Fibroblast of lung (primary cell): Measurements from ENCODE around the gene CAMTA1.

Experiments
- EZH2 ChIP-seq: IDR thresholded peaks from 2 replicates; pipeline ENCODE4 v1.5.1; 2012; ENCODE audit warnings: low read length, control low read depth, mild to moderate bottlenecking; ENCODE audit errors: missing control alignments
- TF ChIP-seq, protein P1 (sequence below), 2 donors: IDR thresholded peaks in 1 of 2; conservative IDR thresholded peaks in 1 of 2; 1 replicate in 1 of 2; 2 replicates in 1 of 2; pipeline ENCODE4 v1.5.1; 2011 to 2012; ENCODE audit warnings: low read length in 2 of 2, control low read depth in 1 of 2, inconsistent platforms in 1 of 2, low read depth in 1 of 2, mild to moderate bottlenecking in 1 of 2

- TF ChIP-seq, protein P1, sequence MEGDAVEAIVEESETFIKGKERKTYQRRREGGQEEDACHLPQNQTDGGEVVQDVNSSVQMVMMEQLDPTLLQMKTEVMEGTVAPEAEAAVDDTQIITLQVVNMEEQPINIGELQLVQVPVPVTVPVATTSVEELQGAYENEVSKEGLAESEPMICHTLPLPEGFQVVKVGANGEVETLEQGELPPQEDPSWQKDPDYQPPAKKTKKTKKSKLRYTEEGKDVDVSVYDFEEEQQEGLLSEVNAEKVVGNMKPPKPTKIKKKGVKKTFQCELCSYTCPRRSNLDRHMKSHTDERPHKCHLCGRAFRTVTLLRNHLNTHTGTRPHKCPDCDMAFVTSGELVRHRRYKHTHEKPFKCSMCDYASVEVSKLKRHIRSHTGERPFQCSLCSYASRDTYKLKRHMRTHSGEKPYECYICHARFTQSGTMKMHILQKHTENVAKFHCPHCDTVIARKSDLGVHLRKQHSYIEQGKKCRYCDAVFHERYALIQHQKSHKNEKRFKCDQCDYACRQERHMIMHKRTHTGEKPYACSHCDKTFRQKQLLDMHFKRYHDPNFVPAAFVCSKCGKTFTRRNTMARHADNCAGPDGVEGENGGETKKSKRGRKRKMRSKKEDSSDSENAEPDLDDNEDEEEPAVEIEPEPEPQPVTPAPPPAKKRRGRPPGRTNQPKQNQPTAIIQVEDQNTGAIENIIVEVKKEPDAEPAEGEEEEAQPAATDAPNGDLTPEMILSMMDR (conservative IDR thresholded peaks at IDR 0.05 in 1 of 2, IDR thresholded peaks at IDR 0.05 in 1 of 2; ENCODE audit: low read depth in 1 of 2, low read length in 2 of 2): no peak
- no peak for TF ChIP-seq EZH2
These were observed 610.0 kb downstream of the CAMTA1 start for GRCh38 chr1:7395251-7395650.
